A204.1 (cell line): ENCODE data around the gene BTF3L4.
"Not testable (repeated sequence)": the region's sequence is repeated elsewhere in the genome, so short reads cannot be mapped to it uniquely, and the experiment has no call there.

Source experiments
- FAIRE-seq: peaks from 2 replicates; lab custom pipeline; 2012; peaks lifted over from hg19 to GRCh38; lab: Jason Lieb, UNC

BTF3L4 gene

DNA sequence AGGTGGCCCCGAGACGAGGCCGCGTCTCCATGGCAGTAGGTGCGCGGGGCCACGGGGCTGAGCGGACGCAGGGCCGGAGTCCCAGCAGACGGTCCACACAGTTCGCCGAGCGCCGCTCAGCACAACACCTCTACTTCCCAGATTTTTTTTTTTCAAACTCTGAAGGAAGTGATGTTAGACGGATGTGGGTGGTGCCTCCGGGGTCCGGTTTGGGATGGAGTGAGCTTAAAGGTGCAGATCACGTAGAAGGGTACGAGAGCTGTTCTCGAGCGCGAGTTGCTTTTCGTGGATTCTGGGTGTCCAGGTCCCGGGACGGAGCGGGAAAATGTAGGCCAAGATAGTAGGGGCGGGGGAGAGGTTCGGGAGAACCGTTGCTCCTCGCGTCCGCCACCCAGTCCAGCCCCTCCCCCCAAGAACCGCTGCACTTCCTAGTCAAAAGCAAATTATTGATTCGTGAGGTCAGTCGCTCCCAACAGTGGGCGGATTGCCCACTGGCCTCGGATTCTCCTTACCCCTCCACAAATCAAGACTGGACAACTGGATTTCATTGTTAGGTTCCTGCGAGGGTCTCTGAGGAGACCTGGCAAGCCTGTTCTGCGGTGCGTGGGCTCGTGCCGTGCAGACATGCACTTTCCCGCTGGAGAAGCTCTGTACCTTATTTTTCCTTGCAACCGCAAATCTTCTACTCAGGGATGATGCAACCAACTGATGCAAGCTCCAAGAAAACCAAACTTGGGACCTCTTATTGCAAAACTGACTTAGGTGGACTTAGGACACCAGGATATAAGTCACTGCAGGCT is 829 bp upstream of the BTF3L4 start, which contains the start of gene TXNDC12:
Gene TXNDC12, minus strand, starts transcription at position 126 of the 800 bp plus-strand sequence. Its CDS starts 95 bp downstream, at position 31.
- no peak for FAIRE-seq

DNA sequence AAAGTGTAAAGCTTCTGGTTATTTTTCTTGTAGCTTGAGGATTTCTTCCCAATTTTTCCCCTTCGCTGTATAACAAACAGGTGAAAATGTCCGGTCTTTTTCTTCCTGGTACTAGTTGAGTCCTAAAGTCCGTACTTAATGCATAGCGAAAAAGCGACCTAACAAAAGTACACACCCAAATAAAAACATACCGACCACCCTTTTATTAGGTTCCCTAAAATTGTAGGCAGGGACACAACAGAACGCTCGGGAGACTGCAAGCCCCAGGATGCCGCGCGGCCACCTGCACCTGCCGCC is 281 bp upstream of the BTF3L4 start:
- no peak for FAIRE-seq

DNA sequence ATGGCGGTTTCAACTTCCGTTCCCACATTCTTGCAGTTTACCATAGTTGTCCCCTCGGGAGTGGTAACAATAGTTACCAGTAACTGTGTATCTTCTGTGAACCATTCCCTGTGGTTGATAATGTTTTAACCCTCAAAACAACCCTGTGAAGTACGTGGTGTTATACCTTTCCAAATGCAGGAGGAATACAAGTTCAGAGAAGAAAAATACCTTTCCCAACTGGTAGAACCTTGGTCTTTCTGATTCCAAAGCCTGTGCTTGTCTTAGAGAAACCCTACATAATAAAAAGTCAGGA is 789 bp downstream of the BTF3L4 start:
- no peak for FAIRE-seq

DNA sequence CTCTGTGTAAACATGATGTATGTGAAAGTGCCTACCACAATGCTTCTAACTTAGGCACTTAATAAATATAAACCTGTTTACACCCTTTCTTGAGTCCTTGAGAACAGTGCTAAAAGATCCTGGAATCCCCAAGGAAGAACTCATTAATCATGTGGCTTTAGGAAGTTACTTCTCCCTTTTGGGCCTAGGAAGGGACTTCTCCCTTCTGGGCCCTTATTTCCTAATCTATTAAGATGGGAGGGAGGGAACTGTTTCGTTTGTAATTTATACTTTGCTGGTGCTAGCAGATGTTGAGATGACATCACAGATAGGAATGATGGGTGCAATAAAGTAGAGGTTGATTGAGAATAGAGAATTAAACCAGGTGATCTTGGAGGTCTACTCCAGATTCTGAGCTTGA is 1.2 kb downstream of the BTF3L4 start:
- no peak for FAIRE-seq

DNA sequence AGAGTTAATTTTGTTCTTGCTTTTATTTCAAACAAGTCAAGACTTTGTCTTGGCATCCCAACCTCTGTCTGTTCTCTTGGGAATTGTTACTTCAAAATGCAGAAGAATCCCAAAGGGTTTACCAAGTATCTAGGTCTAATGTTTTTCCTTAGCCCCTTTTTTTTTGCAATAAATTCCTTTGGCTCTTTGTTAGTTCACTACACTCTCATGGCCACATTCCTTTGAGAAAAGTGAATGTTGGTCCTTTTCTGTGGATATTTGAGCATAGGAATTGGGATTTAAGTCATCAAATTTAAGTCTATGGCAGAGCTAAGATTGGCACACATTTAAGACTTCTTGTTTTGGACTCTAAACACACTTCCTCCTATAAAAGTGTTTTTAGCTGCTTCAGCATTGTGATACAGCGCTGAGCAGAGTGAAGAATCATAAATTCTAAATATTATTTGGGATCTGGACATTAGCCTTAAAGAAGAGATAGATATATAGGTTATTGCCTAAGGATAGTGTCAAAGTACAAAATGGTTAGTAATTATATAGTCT is 1.9 kb downstream of the BTF3L4 start:
- no peak for FAIRE-seq

DNA sequence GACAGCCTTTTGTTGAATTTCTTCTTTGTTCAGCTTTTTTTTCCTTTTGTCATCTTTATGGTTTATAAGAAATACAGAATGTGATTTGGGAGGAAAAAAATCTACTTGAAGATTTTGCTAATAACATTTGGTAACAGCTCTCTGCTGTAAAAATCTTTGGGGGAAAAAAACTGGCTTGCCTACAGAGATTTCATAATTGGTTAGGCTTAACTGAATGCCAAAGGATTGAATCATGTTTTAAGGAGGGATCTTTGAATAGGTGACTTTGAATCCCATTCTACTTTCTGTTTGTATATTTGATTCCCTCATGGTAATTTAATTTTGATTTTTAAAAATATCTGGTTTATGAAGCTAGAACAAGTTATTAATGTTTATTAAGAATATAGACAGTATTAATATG is 3.2 kb downstream of the BTF3L4 start:
- FAIRE-seq: no peak

DNA sequence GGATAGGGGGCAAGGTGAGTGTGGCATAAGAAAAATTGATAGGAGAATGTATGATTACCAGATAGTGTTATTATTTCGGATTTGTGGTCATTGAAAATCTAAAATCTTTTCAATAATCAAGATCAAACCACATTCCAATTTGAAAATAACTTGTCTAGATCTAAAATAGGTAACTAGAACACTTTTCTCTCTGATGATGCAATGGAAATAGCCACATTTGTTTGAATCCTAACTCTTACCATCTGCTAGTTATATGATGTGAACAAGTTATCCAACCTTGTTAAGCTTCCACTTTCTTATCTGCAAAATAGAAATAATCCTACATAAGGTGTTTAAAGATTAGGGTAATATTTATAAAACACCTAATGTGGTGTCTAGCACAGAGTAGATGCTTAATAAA is 3.8 kb downstream of the BTF3L4 start:
- FAIRE-seq: no peak

DNA sequence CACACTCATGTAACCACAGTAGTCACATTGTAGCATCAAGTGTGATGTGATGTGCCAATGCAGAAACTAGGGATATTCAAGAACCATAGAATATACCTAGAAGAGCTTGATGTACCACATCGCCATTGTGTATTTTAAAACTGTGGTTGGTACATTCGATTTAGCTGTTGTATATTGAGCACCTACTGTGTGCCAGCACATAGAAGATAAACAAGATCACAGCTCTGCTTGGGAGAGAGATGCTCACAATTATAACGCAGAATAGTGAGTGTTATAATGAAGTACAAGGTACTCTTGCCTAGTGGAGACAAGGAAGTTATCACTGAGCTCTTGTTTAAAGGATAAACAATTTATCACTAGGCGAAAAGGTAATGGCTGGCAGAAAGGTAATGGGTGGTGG is 4.7 kb downstream of the BTF3L4 start:
- no peak for FAIRE-seq

DNA sequence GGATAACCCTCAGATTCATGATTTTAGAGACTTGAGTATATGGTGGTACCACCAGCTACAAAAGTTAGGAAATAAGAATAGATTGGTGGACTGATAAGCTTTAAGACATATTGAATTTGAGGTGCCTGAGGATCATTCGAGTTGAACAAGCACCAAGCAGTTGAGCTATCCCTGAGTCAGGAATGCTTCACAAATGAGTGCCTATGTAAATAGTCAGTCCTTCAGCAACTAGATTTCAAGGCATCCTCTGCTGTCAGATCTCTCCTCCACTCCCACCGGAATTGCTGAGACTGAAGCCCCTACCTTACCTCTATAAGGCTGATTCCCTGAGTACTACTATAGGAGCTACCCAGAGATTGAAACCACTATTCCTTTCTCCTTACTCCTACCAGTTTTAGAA is 7.1 kb downstream of the BTF3L4 start:
- FAIRE-seq: no peak

DNA sequence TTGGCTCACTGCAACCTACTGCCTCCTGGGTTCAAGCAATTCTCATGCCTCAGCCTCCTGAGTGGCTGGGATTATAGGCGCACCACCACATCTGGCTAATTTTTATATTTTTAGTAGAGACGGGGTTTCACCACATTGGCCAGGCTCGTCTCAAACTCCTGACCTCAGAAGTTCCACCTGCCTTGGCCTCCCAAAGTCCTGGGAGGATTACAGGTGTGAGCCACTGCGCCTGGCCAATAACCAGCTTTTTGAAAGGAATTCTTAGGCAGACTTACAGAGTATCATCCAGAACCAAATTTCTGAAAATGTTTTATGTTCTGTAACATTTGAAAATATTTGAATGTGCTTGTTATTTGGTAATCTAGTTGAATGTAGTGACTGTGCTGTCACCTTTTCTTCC is 14.6 kb downstream of the BTF3L4 start:
- FAIRE-seq: no peak

DNA sequence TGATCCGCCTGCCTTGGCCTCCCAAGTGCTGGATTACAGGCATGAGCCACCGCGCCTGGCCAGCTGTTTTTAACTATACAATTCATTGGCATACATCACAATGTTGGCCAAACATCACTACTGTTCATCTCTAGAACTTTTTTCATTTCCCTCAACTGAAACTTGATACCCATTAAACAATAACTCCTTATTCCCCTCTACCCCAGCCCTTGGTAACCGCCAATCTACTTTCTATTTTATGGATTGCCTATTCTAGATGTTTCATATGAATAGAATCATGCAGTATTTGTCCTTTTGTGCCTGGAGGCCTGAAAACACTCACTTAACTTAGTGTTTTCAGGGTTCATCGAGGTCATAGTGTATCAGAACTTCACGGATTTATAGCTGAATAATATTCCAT is 16.2 kb downstream of the BTF3L4 start:
- no peak for FAIRE-seq

DNA sequence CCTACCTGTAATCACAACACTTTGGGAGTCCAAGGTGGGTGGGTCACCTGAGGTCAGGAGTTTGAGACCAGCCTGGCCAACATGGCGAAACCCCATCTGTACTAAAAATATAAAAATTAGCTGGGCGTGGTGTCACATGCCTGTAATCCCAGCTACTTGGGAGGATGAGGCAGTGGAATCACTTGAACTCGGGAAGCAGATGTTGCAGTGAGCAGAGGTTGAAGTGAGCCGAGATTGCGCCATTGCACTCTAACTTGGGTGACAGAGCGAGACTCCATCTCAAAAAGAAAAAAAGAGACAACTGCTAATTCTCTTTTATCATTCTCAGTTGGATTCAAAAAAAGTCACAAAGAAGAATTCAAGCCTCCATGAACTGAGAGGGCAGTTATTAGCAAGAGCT is 21.2 kb downstream of the BTF3L4 start:
- FAIRE-seq: not testable (repeated sequence)

DNA sequence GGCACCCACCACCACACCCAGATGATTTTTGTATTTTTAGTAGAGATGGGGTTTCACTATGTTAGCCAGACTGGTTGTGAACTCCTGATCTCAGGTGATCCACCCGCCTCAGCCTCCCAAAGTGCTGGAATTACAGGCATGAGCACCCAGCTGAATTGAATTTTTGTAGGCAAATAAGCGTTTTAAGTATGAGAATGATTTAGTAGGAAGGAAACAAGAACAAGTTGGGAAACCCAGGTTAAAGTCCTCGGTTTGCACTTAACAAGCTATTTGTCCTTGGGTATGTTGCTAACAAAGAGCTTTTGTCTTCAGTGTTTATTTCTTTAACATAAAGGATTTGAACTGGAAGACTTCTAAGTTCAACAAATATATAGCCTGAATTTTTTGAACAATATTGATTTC is 23.9 kb downstream of the BTF3L4 start:
- FAIRE-seq: no peak

DNA sequence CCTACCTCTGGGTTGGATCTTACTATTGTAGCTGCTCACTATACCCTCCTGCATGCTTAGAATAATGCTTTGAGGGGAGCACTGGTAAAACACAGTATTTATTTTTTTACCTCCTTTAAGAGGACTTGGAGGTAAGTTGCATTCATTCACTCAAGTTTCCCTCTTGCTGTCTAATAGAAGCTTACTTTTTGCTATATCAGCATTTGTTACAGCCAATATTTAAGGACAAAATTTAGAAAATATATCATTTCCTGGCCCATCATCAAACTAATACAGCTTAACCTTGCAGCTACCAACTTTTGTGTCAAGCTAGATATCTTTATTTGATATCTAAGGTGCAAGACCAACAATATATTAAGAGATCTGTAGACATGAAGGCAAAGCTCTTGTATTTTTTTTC is 31.8 kb downstream of the BTF3L4 start:
- not testable (repeated sequence) for FAIRE-seq

DNA sequence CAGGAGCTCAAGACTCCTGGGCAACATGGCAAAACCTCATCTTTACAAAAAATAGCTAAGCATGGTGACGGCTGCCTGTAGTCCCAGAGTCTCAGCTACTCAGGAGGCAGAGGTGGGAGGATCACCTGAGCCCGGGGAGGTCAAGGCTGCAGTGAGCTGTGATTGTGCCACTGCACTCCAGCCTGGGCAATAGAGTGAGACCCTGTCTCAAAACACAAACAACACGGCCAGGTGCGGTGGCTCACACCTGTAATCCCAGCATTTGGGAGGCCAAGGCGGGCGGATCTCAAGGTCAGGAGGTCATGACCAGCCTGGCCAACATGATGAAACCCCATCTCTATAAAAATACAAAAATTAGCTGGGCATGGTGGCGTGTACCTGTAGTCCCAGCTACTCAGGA is 38.2 kb downstream of the BTF3L4 start:
- FAIRE-seq: not testable (repeated sequence)

DNA sequence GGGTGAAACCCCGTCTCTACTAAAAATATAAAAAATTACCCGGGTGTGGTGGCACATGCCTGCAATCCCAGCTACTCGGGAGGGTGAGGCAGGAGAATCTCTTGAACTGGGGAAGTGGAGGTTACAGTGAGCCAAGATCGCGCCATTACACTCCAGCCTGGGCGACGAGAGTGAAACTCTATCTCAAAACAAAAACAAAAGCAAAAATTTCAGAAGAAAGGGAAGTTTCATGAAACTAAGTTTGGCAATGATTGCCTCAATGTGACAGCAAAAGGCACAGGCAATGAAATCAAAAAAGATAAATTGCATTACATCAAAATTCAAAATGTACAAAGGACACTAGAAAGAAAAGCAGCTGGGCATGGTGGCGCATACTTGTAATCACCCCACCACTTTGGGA is 40.1 kb downstream of the BTF3L4 start:
- FAIRE-seq: no peak

DNA sequence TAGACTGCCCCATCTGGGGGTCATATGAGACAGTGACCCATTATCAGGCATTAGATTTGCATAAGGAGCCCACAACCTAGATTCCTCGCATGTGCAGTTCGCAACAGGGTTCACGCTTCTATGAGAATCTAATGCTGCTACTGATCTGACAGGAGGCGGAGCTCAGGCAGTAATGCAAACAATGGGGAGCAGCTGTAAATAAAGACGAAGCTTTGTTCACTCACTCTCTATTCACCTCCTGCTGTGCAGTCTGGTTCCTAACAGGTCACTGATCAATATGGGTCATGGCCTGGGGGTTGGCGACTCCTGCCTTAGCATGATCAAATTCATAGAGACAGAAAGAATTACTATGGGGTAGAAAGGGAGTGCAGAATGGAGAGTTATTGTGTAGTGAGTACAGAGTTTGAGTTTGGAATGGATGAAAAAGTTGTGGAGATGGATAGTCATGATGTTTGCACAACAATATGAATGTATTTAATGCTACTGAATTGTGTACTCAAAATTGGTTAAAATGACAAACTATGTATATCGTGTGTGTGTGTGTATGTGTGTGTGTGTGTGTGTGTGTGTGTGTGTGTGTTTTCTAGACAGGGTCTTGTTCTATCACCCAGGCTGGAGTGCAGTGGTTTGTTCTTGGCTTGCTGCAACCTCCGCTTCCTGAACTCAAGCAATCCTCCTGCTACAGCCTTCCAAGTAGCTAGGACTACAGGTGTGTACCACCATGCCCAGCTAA is 42.2 kb downstream of the BTF3L4 start:
- FAIRE-seq: no peak

DNA sequence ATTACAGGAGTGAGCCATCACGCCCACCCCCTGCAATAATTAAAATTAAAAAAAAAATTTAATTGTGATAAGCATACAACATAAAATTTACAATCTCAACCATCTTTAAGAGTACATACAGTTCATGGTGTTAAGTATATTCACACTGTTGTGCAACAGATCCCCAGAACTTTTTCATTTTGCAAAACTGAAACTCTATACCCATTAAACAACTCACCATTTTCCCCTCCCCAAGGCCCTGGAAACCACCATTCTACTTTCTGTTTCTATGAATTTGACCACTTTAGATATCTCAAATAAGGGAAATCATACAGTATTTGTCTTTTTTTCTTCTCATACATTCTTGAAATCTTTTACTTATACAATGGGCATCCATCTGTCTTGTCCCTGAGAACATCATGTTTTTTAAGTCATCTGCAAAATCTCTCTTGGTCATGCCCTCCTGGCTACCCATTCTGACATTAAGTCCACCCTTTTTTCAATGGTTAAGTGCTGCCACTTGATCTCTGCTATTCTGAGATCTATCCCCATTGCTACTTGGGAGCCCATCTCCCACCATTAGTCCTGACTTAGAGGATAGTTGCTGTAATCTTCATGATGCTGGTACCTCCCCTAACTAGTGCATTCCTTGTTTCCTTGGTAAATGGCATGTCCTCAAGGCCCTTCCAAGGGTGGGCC is 46.4 kb downstream of the BTF3L4 start:
- no peak for FAIRE-seq

DNA sequence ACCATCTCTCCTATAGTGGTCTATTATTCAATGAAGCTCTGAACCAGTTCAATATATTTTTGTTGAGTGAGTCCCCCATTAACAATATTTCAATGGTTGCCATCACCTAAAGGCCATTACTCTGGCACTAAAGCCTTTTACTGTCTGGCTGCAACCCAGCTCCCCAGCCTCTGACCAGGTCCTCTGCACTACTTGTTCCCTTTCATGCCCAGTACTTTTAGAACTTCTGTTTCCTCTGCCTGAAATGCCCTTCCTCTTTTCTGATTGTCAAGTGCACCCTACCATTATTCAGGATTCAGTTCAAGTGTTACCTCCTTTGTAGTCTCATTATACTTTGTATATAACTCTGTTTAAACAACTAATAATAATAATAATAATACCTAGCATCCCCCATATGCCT is 55.4 kb downstream of the BTF3L4 start:
- FAIRE-seq: no peak

DNA sequence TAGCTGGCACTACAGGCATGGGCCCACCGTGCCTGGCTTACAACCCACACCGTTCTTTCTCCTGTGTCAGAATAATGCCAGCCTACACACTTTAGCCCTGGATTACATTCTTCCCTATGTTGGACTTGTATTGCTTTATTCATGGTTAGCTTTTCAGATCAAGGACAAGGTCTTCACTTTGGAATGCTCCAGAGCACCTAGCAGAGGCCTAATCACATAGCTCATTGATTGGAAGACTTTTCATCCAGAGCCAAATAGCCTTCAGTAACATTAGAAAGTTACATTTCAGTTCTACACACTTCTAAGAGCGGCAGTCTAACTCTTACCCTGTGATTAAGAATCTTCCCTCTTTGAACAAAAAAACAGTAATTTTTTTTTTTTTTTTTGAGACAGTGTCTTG is 56.4 kb downstream of the BTF3L4 start:
- FAIRE-seq: no peak

DNA sequence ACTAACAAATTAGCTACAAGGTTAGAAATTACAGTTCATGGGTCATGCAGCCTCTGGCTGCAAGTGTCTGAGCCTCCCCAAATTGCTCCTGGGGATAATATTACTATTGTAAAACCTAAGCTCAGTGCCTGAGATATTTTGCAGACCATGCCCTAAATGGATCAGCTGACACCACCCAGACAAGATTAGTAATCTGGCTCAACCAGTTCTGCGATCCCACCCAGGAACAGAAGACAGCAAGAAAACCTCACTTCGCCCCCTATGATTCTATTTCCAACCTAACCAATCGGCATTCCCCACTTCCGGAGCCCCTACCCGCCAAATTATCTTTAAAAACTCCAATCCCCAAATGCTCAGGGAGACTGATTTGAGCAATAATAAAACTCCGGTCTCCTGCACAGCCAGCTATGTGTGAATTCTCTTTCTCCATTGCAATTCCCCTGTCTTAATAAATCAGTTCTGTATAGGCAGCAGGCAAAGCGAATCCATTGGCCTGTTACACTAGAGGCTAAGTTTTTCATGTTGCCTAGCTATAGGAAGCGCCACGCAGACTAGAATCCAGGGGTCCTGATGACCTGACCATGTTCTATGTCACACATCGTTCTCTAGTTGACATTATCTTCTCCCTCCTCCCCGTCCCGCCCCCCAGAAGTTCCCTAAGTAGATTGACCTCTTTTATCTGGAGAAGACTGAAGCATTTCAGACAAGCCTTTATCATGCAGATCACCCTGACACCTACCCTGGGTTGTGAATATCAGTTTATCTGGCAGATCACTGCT is 63.4 kb downstream of the BTF3L4 start:
- no peak for FAIRE-seq

DNA sequence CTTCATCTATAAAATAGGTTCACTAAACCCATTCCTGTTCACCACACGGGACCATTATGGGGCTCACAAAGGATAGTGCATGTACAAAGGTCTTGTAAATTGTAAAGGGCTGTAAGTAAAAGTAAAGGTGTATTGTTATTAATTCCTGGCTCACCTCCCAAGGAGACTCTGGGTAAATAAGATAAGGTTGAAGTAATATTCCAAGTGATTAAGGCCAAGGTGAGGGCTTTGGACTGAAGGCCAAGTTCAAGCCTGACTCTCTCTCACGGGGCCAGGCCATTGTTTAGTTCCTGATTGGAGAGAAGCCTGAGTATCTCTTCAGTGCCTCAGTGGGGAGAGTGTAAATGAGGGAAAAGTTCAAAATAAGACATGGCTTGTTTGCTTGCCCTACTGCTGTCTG is 66.3 kb downstream of the BTF3L4 start:
- no peak for FAIRE-seq

DNA sequence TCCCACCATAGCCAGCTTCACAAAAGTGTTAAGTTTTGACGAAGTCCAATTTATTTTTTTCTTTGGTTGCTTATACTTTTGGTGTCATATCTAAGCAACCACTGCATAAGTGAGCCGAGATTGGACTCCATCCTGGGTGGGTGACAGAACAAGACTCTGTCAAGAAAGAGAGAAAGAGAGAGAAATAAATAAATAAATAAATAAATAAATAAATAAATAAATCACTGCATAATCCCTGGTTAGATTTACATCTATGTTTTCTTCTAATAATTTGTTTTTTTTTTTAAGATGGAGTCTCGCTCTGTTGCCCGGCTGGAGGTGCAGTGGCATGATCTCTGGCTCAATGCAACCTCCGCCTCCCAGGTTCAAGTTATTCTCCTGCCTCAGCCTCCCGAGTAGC is 67.5 kb downstream of the BTF3L4 start:
- no peak for FAIRE-seq
